CD4-positive, alpha-beta T cell treated with Interleukin-12 subunit alpha and Interleukin-12 subunit beta, for 1 hour (primary cell): Measurements from ENCODE around the gene METRN.

ENCODE experiments used
- DNase-seq: peaks from one replicate; pipeline ENCODE4 v3.0.0-alpha.2; 2020

METRN gene

GRCh38 chr16:693364-693763 is 21.6 kb upstream of the METRN start:
- DNase-seq, result no peak

- DNase-seq, result no peak
Observed at GRCh38 chr16:693766-694165, 21.2 kb upstream of the METRN start.

- DNase-seq, result no peak
Observed at GRCh38 chr16:694187-694862, 20.6 kb upstream of the METRN start.

GRCh38 chr16:694863-695354 is 20.0 kb upstream of the METRN start:
- DNase-seq, result no peak

- peak; percentile 78 for DNase-seq
Observed at GRCh38 chr16:695355-696089, 19.4 kb upstream of the METRN start.

- DNase-seq, result no peak
Observed at GRCh38 chr16:698911-699671, 15.8 kb upstream of the METRN start.

- DNase-seq, result peak; percentile 61
Observed at GRCh38 chr16:700684-701584, 14.0 kb upstream of the METRN start.

- DNase-seq, result no peak
Observed at GRCh38 chr16:702341-702740, 12.6 kb upstream of the METRN start.

GRCh38 chr16:703406-703805 is 11.5 kb upstream of the METRN start:
- DNase-seq, result no peak

- no peak for DNase-seq
Observed at GRCh38 chr16:704047-704446, 10.9 kb upstream of the METRN start.

- DNase-seq, result no peak
Observed at GRCh38 chr16:704552-705380, 10.2 kb upstream of the METRN start.

GRCh38 chr16:705431-706188 is 9.3 kb upstream of the METRN start, which contains the start of gene FBXL16:
TSS of gene FBXL16 (minus strand) at chr16:705801. CDS start at chr16:697405, 8,396 bp downstream.
- no peak for DNase-seq

GRCh38 chr16:706189-707061 is 8.5 kb upstream of the METRN start:
- DNase-seq, result no peak

- no peak for DNase-seq
Observed at GRCh38 chr16:707062-707538, 7.8 kb upstream of the METRN start.

GRCh38 chr16:708019-708418 is 6.9 kb upstream of the METRN start:
- no peak for DNase-seq

- DNase-seq, result no peak
Observed at GRCh38 chr16:708959-709358, 6.0 kb upstream of the METRN start.

- DNase-seq, result no peak
Observed at GRCh38 chr16:709566-710499, 5.1 kb upstream of the METRN start.

- no peak for DNase-seq
Observed at GRCh38 chr16:710500-711075, 4.3 kb upstream of the METRN start.
